Peyer's patch (tissue), 4 donors: ENCODE results near the gene AGPS. TPM values are rescaled to one million over a fixed set of nuclear protein-coding genes. Genes with fewer than 3 reads are reported as not detected.
"Not testable (repeated sequence)": the region's sequence is repeated elsewhere in the genome, so short reads cannot be mapped to it uniquely, and the experiment has no call there.

Experiments used
- DNase-seq, 3 donors: peaks; one replicate each; pipeline ENCODE4 v3.0.0-alpha.2; 2017 to 2019
- H3K27ac ChIP-seq, 4 donors: fragments of 200-600 bp; sonication (generic); one replicate each; pipeline ENCODE4 v1.5.1; 2016 to 2019
- H3K27me3 ChIP-seq, 2 donors: fragments of 200-600 bp; sonication (generic); one replicate each; pipeline ENCODE4 v1.5.1; 2019
- H3K36me3 ChIP-seq, 3 donors: fragments of 200-600 bp; sonication (generic); one replicate each; pipeline ENCODE4 v1.5.1; 2016 to 2019
- H3K4me1 ChIP-seq, 4 donors: fragments of 200-600 bp; sonication (generic); one replicate each; pipeline ENCODE4 v1.5.1; 2016 to 2019
- H3K4me3 ChIP-seq, 4 donors: fragments of 200-600 bp; sonication (generic); 1 replicate in 3 of 4; 2 replicates in 1 of 4; pipeline ENCODE4 v1.5.1; 2016 to 2019; ENCODE audit warnings: mild to moderate bottlenecking in 1 of 4
- H3K9me3 ChIP-seq, 4 donors: fragments of 200-600 bp; sonication (generic); one replicate each; pipeline ENCODE4 v1.5.1; 2016 to 2019; ENCODE audit warnings: mild to moderate bottlenecking in 1 of 4
- POLR2A ChIP-seq, 2 donors: fragments of 450-650 bp; IDR thresholded peaks; one replicate each; pipeline ENCODE4 v1.5.1; 2017; ENCODE audit warnings: antibody characterized with exemption in 2 of 2, mild to moderate bottlenecking in 2 of 2, moderate library complexity in 2 of 2
- total RNA-seq, 4 donors: library from RNA; depleted of rRNA; stranded (reverse); fragments of >200 nt; gene quantifications; one replicate each; pipeline ENCODE4 v1.1.0, GENCODE V29; 2016
- TF ChIP-seq, protein P1 (sequence below), 6 experiments: fragments of 450-650 bp in 4 of 6; fragments of 200-600 bp in 2 of 6; sonication (generic) in 1 of 6; IDR thresholded peaks; one replicate each; pipeline ENCODE4 v1.5.1; 2017 to 2019; ENCODE audit warnings: antibody characterized with exemption in 6 of 6, mild to moderate bottlenecking in 3 of 6, moderate library complexity in 1 of 6

AGPS gene
- total RNA-seq, 4 donors from 2014 or later = 18.2 to 26.3 (median 21.0) TPM

DNA sequence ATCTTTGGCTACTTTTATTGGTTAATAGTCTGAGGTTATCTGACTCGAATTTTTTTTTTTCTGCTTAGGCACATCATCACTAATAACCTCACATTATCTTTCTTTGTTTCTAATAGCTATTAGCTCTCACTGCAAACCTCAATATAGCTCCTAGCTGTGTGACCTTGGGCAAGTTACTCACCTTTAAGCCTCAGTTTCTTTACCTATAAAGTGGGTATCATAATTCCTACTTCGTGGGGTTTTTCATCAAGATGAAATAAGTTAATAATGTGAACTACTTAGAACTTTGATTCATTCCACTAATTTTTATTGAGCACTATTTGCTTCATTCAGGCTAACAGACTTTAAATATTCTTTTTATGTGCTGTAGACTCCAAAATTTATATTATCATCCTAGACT, 55.5 kb downstream of the AGPS start:
- no peak for TF ChIP-seq POLR2A (IDR thresholded peaks at IDR 0.05)
- TF ChIP-seq, protein P1, sequence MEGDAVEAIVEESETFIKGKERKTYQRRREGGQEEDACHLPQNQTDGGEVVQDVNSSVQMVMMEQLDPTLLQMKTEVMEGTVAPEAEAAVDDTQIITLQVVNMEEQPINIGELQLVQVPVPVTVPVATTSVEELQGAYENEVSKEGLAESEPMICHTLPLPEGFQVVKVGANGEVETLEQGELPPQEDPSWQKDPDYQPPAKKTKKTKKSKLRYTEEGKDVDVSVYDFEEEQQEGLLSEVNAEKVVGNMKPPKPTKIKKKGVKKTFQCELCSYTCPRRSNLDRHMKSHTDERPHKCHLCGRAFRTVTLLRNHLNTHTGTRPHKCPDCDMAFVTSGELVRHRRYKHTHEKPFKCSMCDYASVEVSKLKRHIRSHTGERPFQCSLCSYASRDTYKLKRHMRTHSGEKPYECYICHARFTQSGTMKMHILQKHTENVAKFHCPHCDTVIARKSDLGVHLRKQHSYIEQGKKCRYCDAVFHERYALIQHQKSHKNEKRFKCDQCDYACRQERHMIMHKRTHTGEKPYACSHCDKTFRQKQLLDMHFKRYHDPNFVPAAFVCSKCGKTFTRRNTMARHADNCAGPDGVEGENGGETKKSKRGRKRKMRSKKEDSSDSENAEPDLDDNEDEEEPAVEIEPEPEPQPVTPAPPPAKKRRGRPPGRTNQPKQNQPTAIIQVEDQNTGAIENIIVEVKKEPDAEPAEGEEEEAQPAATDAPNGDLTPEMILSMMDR (IDR thresholded peaks at IDR 0.05) = no peak
- no peak for DNase-seq
- Histone ChIP-seq H3K27ac (no peak overlapping the region), H3K36me3 (peaks cover 0 to 22% (median 0%) of the 10 kb centered on the region in 3 donors), H3K4me3 (no peak overlapping the region), H3K9me3 (no peaks in the 10 kb centered on the region), H3K27me3 (no peaks in the 10 kb centered on the region), H3K4me1 (no peaks in the 10 kb centered on the region)

GRCh38 chr2:177449159-177449558, 56.6 kb downstream of the AGPS start:
- Histone ChIP-seq H3K36me3 (peaks cover 0 to 24% (median 0%) of the 10 kb centered on the region in 3 donors), H3K27me3 (no peaks in the 10 kb centered on the region), H3K9me3 (no peaks in the 10 kb centered on the region), H3K4me3 (no peak overlapping the region), H3K27ac (no peak overlapping the region), H3K4me1 (no peaks in the 10 kb centered on the region)
- DNase-seq = no peak
- TF ChIP-seq, protein P1 (IDR thresholded peaks at IDR 0.05) = no peak
- TF ChIP-seq POLR2A (IDR thresholded peaks at IDR 0.05) = no peak

DNA sequence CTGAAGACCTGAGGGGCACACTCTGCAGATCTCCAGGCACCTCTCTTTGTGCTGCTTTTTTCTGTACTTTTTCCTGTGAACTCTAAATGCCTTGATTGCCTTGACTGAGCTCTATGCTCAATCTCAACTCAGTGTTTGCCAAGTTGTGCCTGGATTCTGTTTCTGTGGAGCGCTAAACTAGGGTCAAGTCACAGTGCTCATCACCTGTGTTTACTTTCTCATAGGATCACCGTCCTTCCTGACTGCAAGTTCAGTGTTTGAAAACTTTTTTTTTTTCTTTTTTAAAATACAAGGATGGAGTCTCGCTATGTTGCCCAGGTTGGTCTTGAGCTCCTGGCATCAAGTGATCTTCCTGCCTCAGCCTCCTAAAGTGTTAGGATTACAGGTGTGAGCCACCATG, 62.6 kb downstream of the AGPS start:
- Histone ChIP-seq H3K36me3 (peaks cover 0 to 11% (median 0%) of the 10 kb centered on the region in 3 donors), H3K4me3 (no peak overlapping the region), H3K27me3 (no peaks in the 10 kb centered on the region), H3K4me1 (no peaks in the 10 kb centered on the region), H3K27ac (no peak overlapping the region), H3K9me3 (no peaks in the 10 kb centered on the region)
- no peak for DNase-seq
- TF ChIP-seq POLR2A (IDR thresholded peaks at IDR 0.05) = no peak
- TF ChIP-seq, protein P1 (IDR thresholded peaks at IDR 0.05) = no peak

GRCh38 chr2:177459756-177460155, 67.2 kb downstream of the AGPS start:
- peaks cover 0 to 19% (median 0%) of the 10 kb centered on the region in 3 donors for H3K36me3 ChIP-seq
- H3K4me3 ChIP-seq, DNase-seq, H3K4me1 ChIP-seq, H3K9me3 ChIP-seq, H3K27ac ChIP-seq, H3K27me3 ChIP-seq: not testable (repeated sequence)

DNA sequence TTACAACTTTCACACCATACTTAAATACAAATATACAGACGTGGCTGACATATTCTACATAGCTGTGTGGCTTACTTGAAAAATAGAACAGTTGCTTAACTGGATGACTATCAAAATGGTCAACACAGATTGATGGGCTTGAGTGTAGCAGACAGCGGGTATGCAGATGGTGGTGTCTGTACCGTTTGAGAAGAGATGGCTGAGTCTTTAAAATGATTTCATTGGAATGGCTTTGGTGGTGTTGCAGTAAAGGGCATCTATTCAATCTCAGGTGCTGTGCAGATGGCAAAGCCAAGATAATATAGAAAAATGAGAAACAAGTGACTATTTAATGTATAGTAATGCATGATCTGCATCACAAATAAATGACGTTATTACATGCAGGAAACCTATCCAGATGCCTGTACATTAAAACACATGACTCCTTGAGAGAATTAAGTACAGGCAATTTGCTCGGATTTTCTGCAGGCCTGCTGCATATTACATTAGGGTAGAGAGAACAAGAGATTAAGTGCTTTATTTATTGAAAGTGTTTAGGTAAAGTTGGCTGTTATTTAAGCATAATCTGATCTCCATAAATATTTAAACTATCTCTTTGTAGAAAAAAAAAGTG, 68.5 kb downstream of the AGPS start:
- H3K4me3 ChIP-seq = no peak overlapping the region
- peaks cover 0 to 3% (median 0%) of the 10 kb centered on the region in 4 donors for H3K9me3 ChIP-seq
- TF ChIP-seq, protein P1 (IDR thresholded peaks at IDR 0.05) = no peak
- TF ChIP-seq POLR2A (IDR thresholded peaks at IDR 0.05) = no peak
- H3K27ac ChIP-seq = no peak overlapping the region
- H3K27me3 ChIP-seq = no peaks in the 10 kb centered on the region
- H3K4me1 ChIP-seq = no peaks in the 10 kb centered on the region
- DNase-seq = no peak
- peaks cover 0 to 26% (median 0%) of the 10 kb centered on the region in 3 donors for H3K36me3 ChIP-seq

GRCh38 chr2:177464549-177464948, 72.0 kb downstream of the AGPS start:
- H3K36me3 ChIP-seq = peaks cover 0 to 31% (median 0%) of the 10 kb centered on the region in 3 donors
- no peaks in the 10 kb centered on the region for H3K27me3 ChIP-seq
- H3K4me1 ChIP-seq = no peaks in the 10 kb centered on the region
- H3K4me3 ChIP-seq = no peak overlapping the region
- TF ChIP-seq POLR2A (IDR thresholded peaks at IDR 0.05) = no peak
- TF ChIP-seq, protein P1 (IDR thresholded peaks at IDR 0.05) = no peak
- H3K9me3 ChIP-seq = peaks cover 0 to 3% (median 0%) of the 10 kb centered on the region in 4 donors
- DNase-seq = no peak
- H3K27ac ChIP-seq = no peak overlapping the region
